ENCODE results near the gene FCN3. TPM values are rescaled to one million over a fixed set of nuclear protein-coding genes. Genes with fewer than 3 reads are reported as not detected.

Gene FCN3
- total and polyA plus RNA-seq, 2 of the 4 experiments (the other 2 are of a cell fraction): not detected

- ChIA-PET CTCF (no interaction called here), POLR2A (ENCODE audit: unreplicated experiment) (no interaction called here)
- H4K20me1 ChIP-seq (ENCODE audit: insufficient read depth, low read length): no peaks in the 10 kb centered on the region
- H2BK20ac ChIP-seq (ENCODE audit: low read depth, low read length): no peak overlapping the region
- 65% methylated on average over 4 of the region's 19 CpGs; no CpG with 5 or more reads in 1 of the 2 experiments for WGBS, 2 experiments (ENCODE audit: extremely low coverage in 2 of 2, insufficient read length in 1 of 2)
- no peak overlapping the region for H2BK15ac ChIP-seq (ENCODE audit: low read depth, low read length)
- no peak overlapping the region for H3K14ac ChIP-seq (replicated peaks; ENCODE audit: low read depth, low read length)
- ATAC-seq (ENCODE audit: low read depth) (no peak), DNase-seq (no peak)
- H2AFZ ChIP-seq (replicated peaks; ENCODE audit: low read length, poor library complexity): no peak overlapping the region
- H3K79me1 ChIP-seq (ENCODE audit: low read depth in 1 of 2, low read length in 2 of 2): 0 out of 4 replicates have a peak, but pooled peaks cover 0 to 5% of the 10 kb centered on the region in 2 experiments
- H3K23ac ChIP-seq (ENCODE audit: low read depth, low read length): no peak overlapping the region
- no peak overlapping the region for H3K18ac ChIP-seq (ENCODE audit: low read depth, low read length)
- no peak overlapping the region for H2AK5ac ChIP-seq (ENCODE audit: low read depth, low read length)
- no peak overlapping the region for H3K4me3 ChIP-seq (ENCODE audit: insufficient read depth, low read depth, low read length)
- no peak overlapping the region for H4K8ac ChIP-seq (ENCODE audit: low read depth in 2 of 2, low read length in 2 of 2)
- no peak overlapping the region for H3K56ac ChIP-seq (ENCODE audit: extremely low read depth, insufficient read depth, low read length)
- dilution Hi-C loops (cut with HindIII; ENCODE audit: low sequenced_read_pairs, unreplicated experiment): no loop called here
- no peaks in the 10 kb centered on the region for H3K9me3 ChIP-seq (ENCODE audit: control insufficient read depth, insufficient read depth, low read length)
- no TSS peak for BruUV-seq (replicated peaks)
- no peaks in the 10 kb centered on the region for H3K36me3 ChIP-seq (ENCODE audit: control insufficient read depth, insufficient read depth, low read length)
- H3K9me1 ChIP-seq (ENCODE audit: insufficient read depth, low read length): peaks cover 5% of the 10 kb centered on the region; the same call in 1 of the 2 replicates
- TF ChIP-seq RFX5 (IDR thresholded peaks at IDR 0.05; ENCODE audit: low read depth, low read length) (no peak), ELK1 (IDR thresholded peaks at IDR 0.05; ENCODE audit: borderline replicate concordance, low read depth, low read length) (no peak), RAD21 (IDR thresholded peaks at IDR 0.05; ENCODE audit: low read length) (no peak), POLR2A (IDR thresholded peaks at IDR 0.05; ENCODE audit: low read depth, low read length) (no peak), MAFK (IDR thresholded peaks at IDR 0.05; ENCODE audit: low read depth, low read length) (no peak), MAZ (IDR thresholded peaks at IDR 0.05; ENCODE audit: borderline replicate concordance, low read depth, low read length) (no peak), BHLHE40 (IDR thresholded peaks at IDR 0.05; ENCODE audit: low read depth, low read length) (no peak), SMC3 (IDR thresholded peaks at IDR 0.05; ENCODE audit: low read depth, low read length) (no peak), FOS (IDR thresholded peaks at IDR 0.05; ENCODE audit: low read depth, low read length) (no peak), CHD1 (IDR thresholded peaks at IDR 0.05; ENCODE audit: low read depth, low read length) (no peak), USF2 (IDR thresholded peaks at IDR 0.05; ENCODE audit: low read depth, low read length) (no peak), CEBPB (IDR thresholded peaks at IDR 0.05; ENCODE audit: low read depth, low read length) (no peak), RCOR1 (IDR thresholded peaks at IDR 0.05; ENCODE audit: insufficient replicate concordance, low read length) (no peak), MXI1 (IDR thresholded peaks at IDR 0.05; ENCODE audit: borderline replicate concordance, low read depth, low read length) (no peak), CTCF (conservative IDR thresholded peaks at IDR 0.05; ENCODE audit: low read depth, low read length) (no peak), NFE2L2 (IDR thresholded peaks at IDR 0.05; ENCODE audit: low read depth, low read length) (no peak)
- in situ Hi-C loops (cut with MboI; ENCODE audit: low sequenced_read_pairs): no loop called here
- no peak overlapping the region for H3K4me2 ChIP-seq (ENCODE audit: low read depth, low read length)
- H3K4me1 ChIP-seq (ENCODE audit: control insufficient read depth, insufficient read depth, low read length): peaks cover under 1% of the 10 kb centered on the region
- H3K4ac ChIP-seq (ENCODE audit: low read depth, low read length): no peak overlapping the region
- H4K91ac ChIP-seq (ENCODE audit: insufficient read depth, low read depth, low read length): no peak overlapping the region
- H2BK5ac ChIP-seq (ENCODE audit: low read depth, low read length, poor library complexity, severe bottlenecking): no peak overlapping the region
- no peak overlapping the region for H2AK9ac ChIP-seq (replicated peaks; ENCODE audit: low read depth, low read length, poor library complexity)
- no peak overlapping the region for H3K27ac ChIP-seq (ENCODE audit: insufficient read depth, low read length)
- no peak overlapping the region for H2BK120ac ChIP-seq (ENCODE audit: low read depth, low read length)
- peaks cover 12% of the 10 kb centered on the region for H3K27me3 ChIP-seq (ENCODE audit: control insufficient read depth, insufficient read depth, low read length)
- intact Hi-C loops (cut with micrococcal nuclease): no loop called here
- no peak overlapping the region for H4K5ac ChIP-seq (ENCODE audit: low read depth, low read length)
- H3K9ac ChIP-seq (ENCODE audit: low read depth, low read length): no peak overlapping the region
These were observed 2.4 kb downstream of the FCN3 start for GRCh38 chr1:27372022-27372807.
